BJ (cell line): ENCODE results near the gene CDH18. TPM values are rescaled to one million over a fixed set of nuclear protein-coding genes. Genes with fewer than 3 reads are reported as not detected.

Source experiments
- CTCF ChIA-PET: fragments of 350-600 bp; formaldehyde crosslinking; extraction: SDS; loops from one replicate; lab custom pipeline; 2021; ENCODE audit warnings: antibody characterized with exemption, inconsistent platforms; lab: Yijun Ruan, JAX
- POLR2A ChIA-PET: fragments of 300-600 bp; sonication (Branson Sonifier 250); formaldehyde crosslinking; extraction: SDS; loops from one replicate; lab custom pipeline; 2021; ENCODE audit warnings: antibody characterized with exemption; lab: Charles Lee
- DNase-seq: peaks from one replicate; pipeline ENCODE4 v3.0.0-alpha.2; 2011; ENCODE audit warnings: low read depth
- H3K27me3 ChIP-seq: 2 replicates; pipeline ENCODE4 v1.6.0; 2011; ENCODE audit warnings: low read length; ENCODE audit not compliant: control insufficient read depth, insufficient read depth
- H3K36me3 ChIP-seq: 2 replicates; pipeline ENCODE4 v1.5.1; 2011; ENCODE audit warnings: low read length; ENCODE audit not compliant: control insufficient read depth, insufficient read depth
- H3K4me3 ChIP-seq: 2 replicates; pipeline ENCODE4 v1.5.1; 2011; ENCODE audit warnings: low read depth, mild to moderate bottlenecking, control low read depth, low read length
- polyA plus RNA-seq: library from polyadenylated mRNA; depleted of rRNA; stranded (reverse); fragments of >200 nt; gene quantifications from 2 replicates; pipeline ENCODE4 v1.2.3, GENCODE V29; 2011
- TF ChIP-seq, protein P1 (sequence below): IDR thresholded peaks from 2 replicates; pipeline ENCODE4 v1.5.1; 2011; ENCODE audit warnings: low read depth, mild to moderate bottlenecking, control low read depth, inconsistent platforms, low read length, moderate library complexity; ENCODE audit not compliant: insufficient read depth

CDH18 gene
- polyA plus RNA-seq, 1 experiment, result 0.31 TPM

- Histone ChIP-seq H3K27me3 (no peaks in the 10 kb centered on the region), H3K4me3 (no peak overlapping the region), H3K36me3 (no peaks in the 10 kb centered on the region)
- TF ChIP-seq, protein P1, sequence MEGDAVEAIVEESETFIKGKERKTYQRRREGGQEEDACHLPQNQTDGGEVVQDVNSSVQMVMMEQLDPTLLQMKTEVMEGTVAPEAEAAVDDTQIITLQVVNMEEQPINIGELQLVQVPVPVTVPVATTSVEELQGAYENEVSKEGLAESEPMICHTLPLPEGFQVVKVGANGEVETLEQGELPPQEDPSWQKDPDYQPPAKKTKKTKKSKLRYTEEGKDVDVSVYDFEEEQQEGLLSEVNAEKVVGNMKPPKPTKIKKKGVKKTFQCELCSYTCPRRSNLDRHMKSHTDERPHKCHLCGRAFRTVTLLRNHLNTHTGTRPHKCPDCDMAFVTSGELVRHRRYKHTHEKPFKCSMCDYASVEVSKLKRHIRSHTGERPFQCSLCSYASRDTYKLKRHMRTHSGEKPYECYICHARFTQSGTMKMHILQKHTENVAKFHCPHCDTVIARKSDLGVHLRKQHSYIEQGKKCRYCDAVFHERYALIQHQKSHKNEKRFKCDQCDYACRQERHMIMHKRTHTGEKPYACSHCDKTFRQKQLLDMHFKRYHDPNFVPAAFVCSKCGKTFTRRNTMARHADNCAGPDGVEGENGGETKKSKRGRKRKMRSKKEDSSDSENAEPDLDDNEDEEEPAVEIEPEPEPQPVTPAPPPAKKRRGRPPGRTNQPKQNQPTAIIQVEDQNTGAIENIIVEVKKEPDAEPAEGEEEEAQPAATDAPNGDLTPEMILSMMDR, result no peak
- POLR2A ChIA-PET, result no interaction called here
- DNase-seq, result no peak
- CTCF ChIA-PET, result interaction anchor here (0.6 kb wide), 1 partner anchor 679 kb away, joined by 3 read pairs; no protein-coding TSS in a partner anchor
Measured at GRCh38 chr5:19496056-19496455, 491.9 kb downstream of the CDH18 start.

- TF ChIP-seq, protein P1, result no peak
- Histone ChIP-seq H3K36me3 (no peaks in the 10 kb centered on the region), H3K27me3 (no peaks in the 10 kb centered on the region), H3K4me3 (no peak overlapping the region)
- DNase-seq, result no peak
- CTCF ChIA-PET, result interaction anchor here (0.8 kb wide), 1 partner anchor 1005 kb away, joined by 3 read pairs; no protein-coding TSS in a partner anchor
- POLR2A ChIA-PET, result no interaction called here
Measured at GRCh38 chr5:19492861-19493260, 495.1 kb downstream of the CDH18 start.

DNA sequence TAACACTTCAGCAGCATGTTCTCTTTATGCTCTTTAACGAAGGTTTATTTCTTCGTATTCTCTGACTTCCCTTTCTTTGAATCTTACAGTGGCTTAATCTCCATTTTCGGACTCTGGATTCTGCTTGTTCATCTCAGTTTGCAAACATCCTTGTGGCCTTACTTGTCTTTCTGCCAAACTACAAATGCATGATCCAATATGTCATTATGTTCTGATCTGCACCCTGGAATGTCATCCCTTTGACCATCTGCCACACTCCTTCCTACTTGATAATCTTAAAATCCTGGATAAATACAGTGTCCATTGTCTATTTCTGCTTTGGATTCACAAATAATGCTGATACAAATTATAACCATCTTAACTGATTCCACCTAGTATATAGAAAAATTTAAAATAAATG lies 499.2 kb downstream of the CDH18 start:
- TF ChIP-seq, protein P1, result no peak
- POLR2A ChIA-PET, result no interaction called here
- CTCF ChIA-PET, result no interaction called here
- DNase-seq, result no peak
- no peaks in the 10 kb centered on the region for H3K36me3 ChIP-seq
- H3K27me3 ChIP-seq, result no peaks in the 10 kb centered on the region
- no peak overlapping the region for H3K4me3 ChIP-seq

DNA sequence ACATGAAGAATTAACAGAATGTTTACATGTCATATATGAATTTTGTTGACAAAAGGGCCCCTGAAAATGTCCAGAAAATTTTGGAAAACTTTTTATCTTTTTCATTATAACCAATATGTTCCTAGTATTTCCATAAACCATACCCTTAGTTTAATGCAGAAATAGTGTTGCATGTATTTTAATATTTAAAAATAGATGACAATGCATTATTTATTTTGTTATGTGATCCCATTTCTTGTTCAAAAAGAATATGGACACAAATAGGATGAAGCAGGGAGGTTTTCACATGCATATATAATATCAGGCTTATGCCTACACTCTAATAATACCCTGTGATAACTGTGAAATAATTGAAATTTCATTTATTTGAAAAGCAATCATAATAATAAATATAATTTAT lies 500.5 kb downstream of the CDH18 start:
- no peak for DNase-seq
- CTCF ChIA-PET, result no interaction called here
- no peak overlapping the region for H3K4me3 ChIP-seq
- H3K36me3 ChIP-seq, result no peaks in the 10 kb centered on the region
- TF ChIP-seq, protein P1, result no peak
- POLR2A ChIA-PET, result no interaction called here
- H3K27me3 ChIP-seq, result no peaks in the 10 kb centered on the region

DNA sequence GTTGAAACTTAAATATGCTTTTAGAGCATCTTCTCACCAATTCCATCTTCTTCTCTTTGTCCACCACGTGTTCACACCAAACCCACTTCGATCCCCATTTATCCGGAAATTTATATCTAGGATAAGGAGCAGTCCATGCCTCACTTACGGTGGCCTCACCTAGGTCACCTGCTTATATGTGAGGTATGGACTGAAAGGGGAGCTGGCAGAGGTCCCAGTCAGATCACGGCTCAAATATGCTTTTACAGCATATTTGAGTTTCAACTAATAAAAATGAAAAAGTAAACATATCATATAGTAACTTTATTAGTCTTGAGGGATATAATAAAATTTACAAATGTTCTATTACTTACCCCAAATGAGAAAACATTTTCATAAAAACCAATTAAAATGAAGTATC lies 508.4 kb downstream of the CDH18 start:
- POLR2A ChIA-PET, result no interaction called here
- H3K27me3 ChIP-seq, result no peaks in the 10 kb centered on the region

More for the DNA sequence above, 508.4 kb downstream of the CDH18 start:
- TF ChIP-seq, protein P1, result no peak
- Histone ChIP-seq H3K4me3 (no peak overlapping the region), H3K36me3 (no peaks in the 10 kb centered on the region)
- no peak for DNase-seq
- CTCF ChIA-PET, result interaction anchor here (0.6 kb wide), 1 partner anchor 1734 kb away, joined by 5 read pairs; no protein-coding TSS in a partner anchor
